ENCODE data around the gene TENM3.

TENM3 gene

DNA sequence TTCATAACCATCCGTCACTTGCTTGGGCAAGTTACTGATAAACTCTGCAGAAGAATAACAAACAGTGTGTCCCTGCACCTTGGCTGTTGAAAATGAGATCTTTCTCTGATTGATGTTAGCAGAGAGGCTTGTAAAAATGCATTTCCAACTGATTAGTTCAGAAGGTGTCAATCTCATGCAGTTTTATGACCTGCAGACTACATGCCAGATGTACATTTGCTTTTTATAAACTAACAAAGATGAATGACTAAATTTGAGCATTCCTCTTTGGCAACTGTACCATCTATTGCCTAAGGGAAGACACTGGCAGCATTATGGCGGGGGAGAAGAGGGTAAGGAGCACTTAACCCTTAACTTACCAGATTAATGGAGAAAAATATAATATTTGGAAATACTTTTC, 481.2 kb downstream of the TENM3 start:
- H3K9me3 Mint-ChIP-seq = no peaks in the 10 kb centered on the region
- peaks cover 6% of the 10 kb centered on the region for H3K27me3 Mint-ChIP-seq
- H3K27ac Mint-ChIP-seq = no peak overlapping the region
- no peaks in the 10 kb centered on the region for H3K36me3 Mint-ChIP-seq
- no peaks in the 10 kb centered on the region for H3K4me1 Mint-ChIP-seq
- no peak overlapping the region for H3K4me3 Mint-ChIP-seq

DNA sequence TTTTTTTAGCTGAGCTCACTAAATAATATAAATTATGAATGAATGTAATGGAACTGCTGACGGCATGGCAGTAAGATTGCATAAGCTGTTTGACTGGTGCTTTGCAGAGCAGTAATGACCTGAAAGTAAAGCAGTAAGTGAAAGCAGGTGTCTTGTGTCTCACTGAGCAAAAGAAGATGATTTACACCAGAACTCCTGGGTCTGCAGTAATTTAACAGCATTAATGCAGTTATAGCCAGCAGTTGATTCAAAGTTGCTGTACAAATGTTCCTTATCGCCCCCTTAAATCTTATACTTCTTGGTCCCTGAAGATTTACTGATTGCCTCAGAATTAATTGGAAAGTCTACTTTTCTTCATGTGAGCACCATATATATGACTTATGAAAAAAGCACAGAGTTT, 486.3 kb downstream of the TENM3 start:
- Mint-ChIP-seq H3K27me3 (peaks cover 2% of the 10 kb centered on the region), H3K27ac (no peak overlapping the region), H3K9me3 (no peaks in the 10 kb centered on the region), H3K36me3 (no peaks in the 10 kb centered on the region), H3K4me1 (no peaks in the 10 kb centered on the region), H3K4me3 (no peak overlapping the region)

DNA sequence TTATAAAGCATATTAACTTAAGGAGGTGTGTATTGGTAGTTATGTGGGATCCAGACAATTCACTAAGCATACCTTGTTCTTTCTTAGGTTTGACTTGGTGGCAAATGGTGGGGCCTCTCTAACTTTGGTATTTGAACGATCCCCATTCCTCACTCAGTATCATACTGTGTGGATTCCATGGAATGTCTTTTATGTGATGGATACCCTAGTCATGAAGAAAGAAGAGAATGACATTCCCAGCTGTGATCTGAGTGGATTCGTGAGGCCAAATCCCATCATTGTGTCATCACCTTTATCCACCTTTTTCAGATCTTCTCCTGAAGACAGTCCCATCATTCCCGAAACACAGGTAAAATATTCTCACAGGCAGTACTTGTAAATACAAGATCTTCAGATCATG, 487.6 kb downstream of the TENM3 start:
- Mint-ChIP-seq H3K27me3 (no peaks in the 10 kb centered on the region), H3K27ac (no peak overlapping the region), H3K9me3 (no peaks in the 10 kb centered on the region), H3K36me3 (no peaks in the 10 kb centered on the region), H3K4me3 (no peak overlapping the region), H3K4me1 (no peaks in the 10 kb centered on the region)

DNA sequence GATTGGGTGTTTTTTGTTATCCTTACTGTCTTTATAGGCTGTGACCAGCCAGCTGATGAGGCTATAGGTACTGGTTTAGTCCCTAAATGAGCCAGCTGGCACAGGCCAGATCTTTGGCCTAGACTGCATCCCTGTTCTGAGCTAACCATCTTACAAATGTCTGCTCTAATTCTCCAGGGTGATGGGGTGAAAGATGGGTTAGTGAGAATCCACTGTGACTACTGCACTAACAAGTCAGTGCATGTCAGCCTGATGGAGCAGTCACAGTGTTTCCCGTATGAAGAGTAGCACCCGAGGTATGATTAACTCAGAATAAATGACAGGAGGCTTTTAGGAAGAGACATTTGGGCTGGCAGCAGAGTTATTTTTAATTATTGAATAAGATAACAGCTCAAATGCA, 493.0 kb downstream of the TENM3 start:
- no peaks in the 10 kb centered on the region for H3K36me3 Mint-ChIP-seq
- no peaks in the 10 kb centered on the region for H3K4me1 Mint-ChIP-seq
- H3K9me3 Mint-ChIP-seq = no peaks in the 10 kb centered on the region
- no peak overlapping the region for H3K4me3 Mint-ChIP-seq
- H3K27me3 Mint-ChIP-seq = peaks cover 3% of the 10 kb centered on the region
- no peak overlapping the region for H3K27ac Mint-ChIP-seq

DNA sequence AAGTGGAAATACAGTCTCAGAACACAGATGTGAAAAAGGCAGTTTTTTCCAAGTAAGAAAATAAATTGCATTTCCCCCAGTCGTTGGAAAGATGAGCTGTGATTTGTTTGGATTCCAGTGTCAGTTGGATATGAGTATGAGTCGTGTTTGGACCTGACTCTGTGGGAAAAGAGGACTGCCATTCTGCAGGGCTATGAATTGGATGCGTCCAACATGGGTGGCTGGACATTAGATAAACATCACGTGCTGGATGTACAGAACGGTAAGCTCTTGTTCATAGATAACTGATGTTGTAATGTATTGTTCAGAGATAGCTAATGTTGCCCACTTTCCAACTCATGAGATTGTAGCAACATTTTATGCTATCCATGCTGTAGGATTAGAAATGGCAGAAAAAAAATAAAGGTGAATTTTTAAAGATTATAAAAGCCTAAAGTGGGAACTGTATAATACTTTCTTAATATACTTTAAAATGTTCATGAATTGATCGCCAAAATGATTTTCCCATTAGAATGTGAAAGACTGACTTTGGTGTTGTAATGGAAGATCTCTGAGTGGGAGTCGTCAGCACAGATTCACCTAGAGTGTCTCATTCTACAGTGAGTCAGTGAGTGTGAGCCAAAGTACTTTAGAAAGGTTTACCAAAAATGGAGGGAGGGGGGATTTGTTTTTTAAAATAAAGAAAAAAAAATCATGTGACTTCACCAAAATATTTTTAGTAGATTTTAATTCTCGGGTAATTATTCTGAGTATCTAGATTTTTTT, 495.3 kb downstream of the TENM3 start:
- H3K27me3 Mint-ChIP-seq = peaks cover 3% of the 10 kb centered on the region
- H3K27ac Mint-ChIP-seq = no peak overlapping the region
- no peaks in the 10 kb centered on the region for H3K4me1 Mint-ChIP-seq
- H3K9me3 Mint-ChIP-seq = no peaks in the 10 kb centered on the region
- no peak overlapping the region for H3K4me3 Mint-ChIP-seq
- no peaks in the 10 kb centered on the region for H3K36me3 Mint-ChIP-seq

DNA sequence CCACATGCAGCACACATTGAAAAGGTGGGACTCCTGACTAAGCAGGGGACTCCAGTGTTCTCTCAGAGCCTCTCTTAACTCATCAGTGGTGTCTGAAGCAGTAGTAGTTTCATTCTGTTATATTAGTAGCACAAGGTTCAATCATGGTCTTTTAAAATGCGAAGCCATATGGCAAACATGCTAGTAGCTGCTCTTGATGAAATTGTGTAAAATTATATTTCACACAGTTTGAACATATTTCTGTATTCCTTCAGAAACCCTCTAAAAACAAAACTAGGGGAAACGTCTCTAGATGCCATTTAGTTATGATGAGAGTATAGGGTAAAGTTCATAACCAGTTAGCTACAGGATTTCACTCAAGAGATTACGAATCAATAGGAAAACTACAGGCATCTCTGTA, 497.1 kb downstream of the TENM3 start:
- no peaks in the 10 kb centered on the region for H3K9me3 Mint-ChIP-seq
- no peaks in the 10 kb centered on the region for H3K36me3 Mint-ChIP-seq
- no peak overlapping the region for H3K27ac Mint-ChIP-seq
- no peaks in the 10 kb centered on the region for H3K4me1 Mint-ChIP-seq
- H3K4me3 Mint-ChIP-seq = no peak overlapping the region
- peaks cover 3% of the 10 kb centered on the region for H3K27me3 Mint-ChIP-seq

DNA sequence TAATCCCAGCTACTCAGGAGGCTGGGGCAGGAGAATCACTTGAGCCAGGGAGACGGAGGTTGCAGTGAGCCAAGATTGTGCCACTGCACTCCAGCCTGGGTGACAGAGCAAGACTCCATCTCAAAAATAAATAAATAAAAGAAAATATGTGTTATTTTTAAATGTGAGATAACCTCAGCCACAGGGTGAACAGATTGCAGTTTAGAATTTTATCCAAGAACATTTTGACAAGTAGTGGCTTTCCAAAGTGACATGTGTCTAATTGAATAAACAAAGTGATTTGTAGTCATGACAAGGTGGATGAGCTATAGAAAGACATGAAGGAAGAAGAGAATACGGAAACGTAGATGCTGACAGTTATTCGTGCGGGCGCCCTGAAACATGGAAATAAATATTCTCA, 497.9 kb downstream of the TENM3 start:
- Mint-ChIP-seq H3K27ac (no peak overlapping the region), H3K27me3 (peaks cover 3% of the 10 kb centered on the region), H3K9me3 (no peaks in the 10 kb centered on the region), H3K36me3 (no peaks in the 10 kb centered on the region), H3K4me3 (no peak overlapping the region), H3K4me1 (no peaks in the 10 kb centered on the region)

DNA sequence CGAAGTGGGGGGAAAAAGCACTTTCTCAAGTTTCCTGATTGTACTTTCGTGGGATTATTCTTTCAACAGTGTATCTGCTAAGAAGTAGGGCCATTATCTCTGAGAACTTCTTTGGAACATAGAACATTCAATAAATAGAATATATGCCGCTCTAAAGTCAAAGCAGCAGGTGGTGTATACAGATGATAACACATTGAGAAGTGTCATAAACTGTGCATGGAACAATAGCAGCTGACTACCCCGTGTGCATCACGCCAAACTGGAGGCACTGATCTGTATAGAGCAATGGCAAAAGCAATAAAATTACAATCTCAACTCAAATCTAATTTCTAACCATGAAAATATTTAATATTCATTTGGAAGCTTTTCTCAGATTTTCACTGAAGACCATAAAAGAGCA, 498.7 kb downstream of the TENM3 start:
- Mint-ChIP-seq H3K36me3 (no peaks in the 10 kb centered on the region), H3K4me1 (no peaks in the 10 kb centered on the region), H3K27ac (no peak overlapping the region), H3K4me3 (no peak overlapping the region), H3K27me3 (peaks cover 3% of the 10 kb centered on the region), H3K9me3 (no peaks in the 10 kb centered on the region)

DNA sequence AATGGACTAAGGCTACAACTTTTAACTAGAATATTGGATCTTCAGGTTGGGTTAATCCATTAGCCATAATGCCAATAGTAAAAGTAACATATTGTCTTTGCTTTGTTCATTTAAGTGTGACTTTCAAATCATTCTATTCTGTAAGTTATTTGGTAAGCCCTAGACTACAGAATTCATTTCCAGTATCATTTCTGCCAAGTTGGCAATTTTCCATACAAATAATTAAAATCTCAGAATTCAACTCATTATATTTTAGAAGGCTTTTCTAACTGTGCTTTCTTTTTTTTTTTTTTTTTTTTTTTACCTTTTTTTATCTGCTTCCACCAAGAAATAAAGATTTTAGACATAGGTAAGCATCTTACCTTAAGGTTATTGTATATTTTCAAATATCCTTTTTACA, 500.6 kb downstream of the TENM3 start:
- Mint-ChIP-seq H3K27me3 (peaks cover 2% of the 10 kb centered on the region), H3K9me3 (no peaks in the 10 kb centered on the region), H3K36me3 (no peaks in the 10 kb centered on the region), H3K4me1 (no peaks in the 10 kb centered on the region), H3K4me3 (no peak overlapping the region), H3K27ac (no peak overlapping the region)

DNA sequence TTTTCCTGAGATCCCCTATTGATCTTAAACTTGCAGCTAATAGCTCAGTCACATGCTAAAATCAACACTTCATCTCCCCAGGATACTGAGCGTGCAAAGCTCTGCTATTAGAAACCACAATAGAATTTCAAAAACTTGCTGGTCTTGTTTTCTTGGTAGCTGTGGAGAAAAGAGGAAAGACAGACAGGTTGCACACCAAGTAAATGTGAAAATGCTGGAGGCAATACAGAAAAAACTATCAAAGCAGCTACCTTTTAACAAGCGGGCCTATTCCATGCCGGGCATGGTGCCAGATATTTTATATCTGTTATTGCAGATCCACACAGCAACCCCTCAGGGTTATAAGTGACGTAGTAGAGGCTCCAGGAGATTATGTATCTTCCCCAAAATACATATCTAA, 502.0 kb downstream of the TENM3 start:
- Mint-ChIP-seq H3K36me3 (no peaks in the 10 kb centered on the region), H3K27me3 (no peaks in the 10 kb centered on the region), H3K27ac (no peak overlapping the region), H3K9me3 (no peaks in the 10 kb centered on the region), H3K4me1 (no peaks in the 10 kb centered on the region), H3K4me3 (no peak overlapping the region)

DNA sequence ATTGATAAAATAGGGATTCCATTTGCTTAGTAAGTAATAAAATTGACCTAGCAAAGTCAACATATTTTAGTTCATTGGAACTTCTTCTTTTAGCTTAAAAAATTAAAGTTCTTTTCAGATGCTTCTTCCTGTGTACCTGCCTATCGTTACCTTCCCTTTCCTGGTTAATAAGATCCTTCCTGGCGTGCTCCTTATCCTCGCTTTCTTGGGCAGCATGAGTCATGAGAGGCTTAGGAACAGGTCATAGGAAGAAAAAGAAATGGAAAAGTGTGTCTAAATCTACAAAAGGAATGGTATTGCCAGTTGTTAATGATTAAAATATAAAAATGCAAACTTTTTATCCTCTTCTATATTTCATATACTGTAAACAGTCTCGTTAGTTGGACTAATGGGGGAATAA, 503.7 kb downstream of the TENM3 start:
- Mint-ChIP-seq H3K27me3 (no peaks in the 10 kb centered on the region), H3K9me3 (no peaks in the 10 kb centered on the region), H3K27ac (no peak overlapping the region), H3K4me1 (no peaks in the 10 kb centered on the region), H3K4me3 (no peak overlapping the region), H3K36me3 (no peaks in the 10 kb centered on the region)

DNA sequence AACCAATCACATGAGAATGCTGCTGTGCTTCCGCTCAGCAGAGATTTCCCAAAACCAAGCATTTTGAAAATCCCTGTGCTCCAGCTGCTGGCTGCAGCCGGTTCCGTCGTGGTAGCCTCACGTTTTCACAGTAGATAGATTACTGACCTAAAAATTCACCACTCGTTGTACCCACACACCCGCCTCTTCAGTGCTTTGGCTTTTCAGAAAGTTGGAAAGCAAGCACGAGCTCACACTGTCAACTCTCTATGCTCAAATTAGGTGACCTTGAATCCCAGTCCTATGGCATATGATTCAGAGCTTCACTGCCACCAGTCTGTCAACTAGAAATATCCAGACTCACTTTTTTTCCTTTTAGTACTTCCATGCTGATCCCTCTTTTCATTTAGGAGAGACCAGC, 505.1 kb downstream of the TENM3 start:
- Mint-ChIP-seq H3K27me3 (no peaks in the 10 kb centered on the region), H3K4me3 (no peak overlapping the region), H3K4me1 (no peaks in the 10 kb centered on the region), H3K27ac (no peak overlapping the region), H3K9me3 (no peaks in the 10 kb centered on the region), H3K36me3 (no peaks in the 10 kb centered on the region)

DNA sequence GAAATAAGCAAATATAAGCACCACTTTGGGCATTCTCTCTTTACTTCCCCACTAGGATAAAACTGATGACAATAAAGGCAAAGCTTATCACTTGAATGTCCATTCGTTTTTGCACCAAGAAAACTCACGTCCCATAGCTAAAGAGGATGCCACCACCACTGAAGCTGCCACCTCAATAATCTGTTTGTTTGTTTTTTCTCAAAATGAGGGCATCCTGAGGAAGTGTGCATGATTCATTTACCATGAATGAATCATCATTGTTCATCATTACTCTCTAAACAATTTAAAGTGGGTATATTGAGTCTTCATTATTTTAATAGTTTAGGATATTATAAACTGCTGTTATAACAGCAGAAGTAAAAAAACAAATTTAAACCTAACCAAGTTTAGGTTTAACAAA, 505.7 kb downstream of the TENM3 start:
- H3K9me3 Mint-ChIP-seq = no peaks in the 10 kb centered on the region
- H3K4me1 Mint-ChIP-seq = no peaks in the 10 kb centered on the region
- H3K27me3 Mint-ChIP-seq = no peaks in the 10 kb centered on the region
- H3K4me3 Mint-ChIP-seq = no peak overlapping the region
- no peaks in the 10 kb centered on the region for H3K36me3 Mint-ChIP-seq
- no peak overlapping the region for H3K27ac Mint-ChIP-seq

DNA sequence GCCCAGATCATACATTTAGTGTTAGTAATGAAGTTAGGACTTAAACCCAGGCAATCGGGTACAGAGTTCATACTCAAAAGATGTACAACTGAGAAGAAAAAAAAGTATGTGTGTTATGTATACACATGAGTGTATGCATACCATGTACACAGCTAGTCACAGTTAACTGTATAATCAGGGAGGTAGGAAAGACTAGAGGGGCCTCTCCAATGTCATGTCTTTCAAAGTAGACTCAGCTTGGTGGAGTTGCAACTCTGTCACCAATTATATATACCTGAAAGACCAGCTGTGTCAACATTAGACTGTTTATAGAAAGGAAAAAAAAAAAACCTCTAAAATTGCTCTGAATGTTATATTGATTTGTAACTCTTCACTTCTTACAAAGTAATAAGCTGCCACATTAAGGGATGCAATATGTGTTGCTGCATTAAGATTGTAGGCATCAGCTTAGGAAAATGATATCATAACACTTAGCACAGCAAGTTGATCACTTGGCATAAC, 506.5 kb downstream of the TENM3 start:
- no peaks in the 10 kb centered on the region for H3K4me1 Mint-ChIP-seq
- no peak overlapping the region for H3K27ac Mint-ChIP-seq
- no peak overlapping the region for H3K4me3 Mint-ChIP-seq
- no peaks in the 10 kb centered on the region for H3K9me3 Mint-ChIP-seq
- H3K27me3 Mint-ChIP-seq = no peaks in the 10 kb centered on the region
- H3K36me3 Mint-ChIP-seq = no peaks in the 10 kb centered on the region

DNA sequence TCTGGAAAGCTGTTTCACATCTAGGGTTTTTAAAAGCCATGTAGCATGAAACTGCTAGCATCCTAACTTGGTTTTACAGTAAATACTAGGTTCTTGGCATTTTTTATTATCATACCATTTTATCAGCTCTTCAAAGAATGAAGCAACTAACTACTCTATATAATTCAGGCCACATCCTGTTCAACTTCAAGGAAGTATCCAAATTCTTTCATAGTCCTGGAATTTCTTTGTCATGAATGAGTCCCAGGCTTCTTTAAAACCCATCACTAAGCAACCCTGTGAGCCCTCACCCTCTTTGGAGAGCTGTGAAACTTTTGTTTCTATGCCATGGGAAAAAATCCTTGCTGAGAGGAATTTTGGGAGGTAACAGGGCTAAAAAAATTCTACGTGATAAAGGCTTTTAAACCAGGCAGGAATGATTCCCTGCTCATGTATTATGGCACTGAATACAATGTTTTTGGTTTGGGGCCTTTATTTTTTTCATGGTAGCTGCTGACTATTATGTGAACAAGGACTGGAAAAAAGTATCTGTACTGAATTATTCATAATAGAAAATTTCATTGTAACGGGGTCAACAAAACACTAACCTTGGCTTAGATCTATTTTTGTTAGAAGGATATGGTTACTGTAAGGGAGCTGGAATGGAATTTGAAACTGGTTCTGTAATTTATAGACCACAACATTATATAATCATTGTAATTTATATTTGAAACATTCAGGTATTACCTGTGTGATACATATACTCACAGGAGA, 509.1 kb downstream of the TENM3 start:
- H3K4me1 Mint-ChIP-seq = no peaks in the 10 kb centered on the region
- H3K36me3 Mint-ChIP-seq = no peaks in the 10 kb centered on the region
- H3K27me3 Mint-ChIP-seq = no peaks in the 10 kb centered on the region
- H3K9me3 Mint-ChIP-seq = no peaks in the 10 kb centered on the region
- H3K27ac Mint-ChIP-seq = no peak overlapping the region
- H3K4me3 Mint-ChIP-seq = no peak overlapping the region

DNA sequence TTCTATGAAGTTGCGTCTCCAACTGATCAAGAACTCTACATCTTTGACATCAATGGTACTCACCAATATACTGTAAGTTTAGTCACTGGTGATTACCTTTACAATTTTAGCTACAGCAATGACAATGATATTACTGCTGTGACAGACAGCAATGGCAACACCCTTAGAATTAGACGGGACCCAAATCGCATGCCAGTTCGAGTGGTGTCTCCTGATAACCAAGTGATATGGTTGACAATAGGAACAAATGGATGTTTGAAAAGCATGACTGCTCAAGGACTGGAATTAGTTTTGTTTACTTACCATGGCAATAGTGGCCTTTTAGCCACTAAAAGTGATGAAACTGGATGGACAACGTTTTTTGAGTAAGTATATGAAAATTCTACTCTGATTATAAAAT, 511.7 kb downstream of the TENM3 start:
- Mint-ChIP-seq H3K27me3 (no peaks in the 10 kb centered on the region), H3K36me3 (no peaks in the 10 kb centered on the region), H3K4me3 (no peak overlapping the region), H3K4me1 (no peaks in the 10 kb centered on the region), H3K9me3 (no peaks in the 10 kb centered on the region), H3K27ac (no peak overlapping the region)

Measured in activated naive CD4-positive, alpha-beta T cell treated with anti-CD3 and anti-CD28 coated beads, Interleukin-2, amount 50 U/mL, for 24 hours (primary cell).